HEK293 (cell line): Measurements from ENCODE around the gene UCP3.
A peak's percentile ranks its signal among the peaks of the same experiment; 100 is the strongest.

Experiments
- BCL11B ChIP-seq: fragments of 450-650 bp; formaldehyde crosslinking; IDR thresholded peaks from 2 replicates; pipeline ENCODE4 v1.5.1; 2016; ENCODE audit warnings: low read depth, missing biosample characterization, missing genetic modification characterization
- HOXD13 ChIP-seq: sonication (generic); formaldehyde crosslinking; IDR thresholded peaks from 2 replicates; pipeline ENCODE4 v1.8.0; 2022; ENCODE audit warnings: missing genetic modification reagents, borderline replicate concordance
- PRDM1 ChIP-seq: fragments of 450-650 bp; formaldehyde crosslinking; IDR thresholded peaks from 2 replicates; pipeline ENCODE4; 2016; ENCODE audit warnings: missing biosample characterization, missing genetic modification characterization
- SP2 ChIP-seq: fragments of 450-650 bp; formaldehyde crosslinking; IDR thresholded peaks from 2 replicates; pipeline ENCODE4 v1.5.1; 2016; ENCODE audit warnings: missing biosample characterization, missing genetic modification characterization
- TCF7L2 ChIP-seq: IDR thresholded peaks from 2 replicates; pipeline ENCODE4 v1.6.1; 2011; ENCODE audit warnings: low read depth, mild to moderate bottlenecking, inconsistent platforms, low read length, moderate library complexity, borderline replicate concordance
- YY1 ChIP-seq: fragments of 450-650 bp; formaldehyde crosslinking; IDR thresholded peaks from 2 replicates; pipeline ENCODE4 v1.5.1; 2018; ENCODE audit warnings: missing biosample characterization, missing genetic modification characterization
- ZBTB1 ChIP-seq: fragments of 450-650 bp; formaldehyde crosslinking; IDR thresholded peaks from 2 replicates; pipeline ENCODE4 v1.5.1; 2016; ENCODE audit warnings: missing biosample characterization, missing genetic modification characterization
- ZFP69B ChIP-seq: fragments of 450-650 bp; formaldehyde crosslinking; IDR thresholded peaks from 2 replicates; pipeline ENCODE4 v1.5.1; 2016; ENCODE audit warnings: missing biosample characterization, missing genetic modification characterization
- ZIC2 ChIP-seq: fragments of 450-650 bp; formaldehyde crosslinking; IDR thresholded peaks from 2 replicates; pipeline ENCODE4 v1.5.1; 2016; ENCODE audit warnings: missing biosample characterization, missing genetic modification characterization
- ZNF140 ChIP-seq: fragments of 450-650 bp; formaldehyde crosslinking; IDR thresholded peaks from 2 replicates; pipeline ENCODE4 v1.5.1; 2016; ENCODE audit warnings: missing biosample characterization, missing genetic modification characterization
- ZNF155 ChIP-seq: fragments of 450-650 bp; formaldehyde crosslinking; IDR thresholded peaks from 2 replicates; pipeline ENCODE4 v1.5.1; 2016; ENCODE audit warnings: missing biosample characterization, missing genetic modification characterization
- ZNF24 ChIP-seq: fragments of 450-650 bp; formaldehyde crosslinking; IDR thresholded peaks from 2 replicates; pipeline ENCODE4 v1.5.1; 2016; ENCODE audit warnings: missing biosample characterization, missing genetic modification characterization
- ZNF26 ChIP-seq: fragments of 450-650 bp; formaldehyde crosslinking; IDR thresholded peaks from 2 replicates; pipeline ENCODE4 v1.5.1; 2016; ENCODE audit warnings: missing biosample characterization, missing genetic modification characterization
- ZNF366 ChIP-seq: fragments of 450-650 bp; formaldehyde crosslinking; conservative IDR thresholded peaks from 2 replicates; pipeline ENCODE4 v1.5.1; 2016; ENCODE audit warnings: missing biosample characterization, missing genetic modification characterization
- ZNF558 ChIP-seq: fragments of 450-650 bp; formaldehyde crosslinking; IDR thresholded peaks from 2 replicates; pipeline ENCODE4 v1.5.1; 2016; ENCODE audit warnings: missing biosample characterization, missing genetic modification characterization
- ZNF658 ChIP-seq: fragments of 450-650 bp; formaldehyde crosslinking; IDR thresholded peaks from 2 replicates; pipeline ENCODE4; 2016; ENCODE audit warnings: missing biosample characterization, missing genetic modification characterization
- ZSCAN5A ChIP-seq: fragments of 450-650 bp; formaldehyde crosslinking; IDR thresholded peaks from 2 replicates; pipeline ENCODE4 v1.5.1; 2016; ENCODE audit warnings: missing biosample characterization, missing genetic modification characterization
- ZXDB ChIP-seq: fragments of 450-650 bp; formaldehyde crosslinking; IDR thresholded peaks from 2 replicates; pipeline ENCODE4 v1.5.1; 2016; ENCODE audit warnings: missing biosample characterization, missing genetic modification characterization
- TF ChIP-seq, protein P1 (sequence below): fragments of 450-650 bp; formaldehyde crosslinking; IDR thresholded peaks from 2 replicates; pipeline ENCODE4 v1.5.1; 2016; ENCODE audit warnings: missing biosample characterization, missing genetic modification characterization
- TF ChIP-seq, protein P2 (sequence below): fragments of 450-650 bp; formaldehyde crosslinking; optimal IDR thresholded peaks from 2 replicates; pipeline ENCODE3; 2016; ENCODE audit warnings: missing biosample characterization, mild to moderate bottlenecking, missing genetic modification characterization
- TF ChIP-seq, protein P3 (sequence below): fragments of 450-650 bp; formaldehyde crosslinking; IDR thresholded peaks from 2 replicates; pipeline ENCODE4 v1.5.1; 2016; ENCODE audit warnings: missing biosample characterization, missing genetic modification characterization
- TF ChIP-seq, protein P4 (sequence below): fragments of 450-650 bp; formaldehyde crosslinking; conservative IDR thresholded peaks from 2 replicates; pipeline ENCODE4 v1.5.1; 2016; ENCODE audit warnings: low read depth, missing biosample characterization, missing genetic modification characterization
- TF ChIP-seq, protein P5 (sequence below): fragments of 450-650 bp; formaldehyde crosslinking; IDR thresholded peaks from 2 replicates; pipeline ENCODE4 v1.5.1; 2017; ENCODE audit warnings: missing biosample characterization, missing genetic modification characterization
- TF ChIP-seq, protein P6 (sequence below): fragments of 450-650 bp; formaldehyde crosslinking; IDR thresholded peaks from 2 replicates; pipeline ENCODE4 v1.5.1; 2016; ENCODE audit warnings: missing biosample characterization, missing genetic modification characterization

UCP3 gene

DNA sequence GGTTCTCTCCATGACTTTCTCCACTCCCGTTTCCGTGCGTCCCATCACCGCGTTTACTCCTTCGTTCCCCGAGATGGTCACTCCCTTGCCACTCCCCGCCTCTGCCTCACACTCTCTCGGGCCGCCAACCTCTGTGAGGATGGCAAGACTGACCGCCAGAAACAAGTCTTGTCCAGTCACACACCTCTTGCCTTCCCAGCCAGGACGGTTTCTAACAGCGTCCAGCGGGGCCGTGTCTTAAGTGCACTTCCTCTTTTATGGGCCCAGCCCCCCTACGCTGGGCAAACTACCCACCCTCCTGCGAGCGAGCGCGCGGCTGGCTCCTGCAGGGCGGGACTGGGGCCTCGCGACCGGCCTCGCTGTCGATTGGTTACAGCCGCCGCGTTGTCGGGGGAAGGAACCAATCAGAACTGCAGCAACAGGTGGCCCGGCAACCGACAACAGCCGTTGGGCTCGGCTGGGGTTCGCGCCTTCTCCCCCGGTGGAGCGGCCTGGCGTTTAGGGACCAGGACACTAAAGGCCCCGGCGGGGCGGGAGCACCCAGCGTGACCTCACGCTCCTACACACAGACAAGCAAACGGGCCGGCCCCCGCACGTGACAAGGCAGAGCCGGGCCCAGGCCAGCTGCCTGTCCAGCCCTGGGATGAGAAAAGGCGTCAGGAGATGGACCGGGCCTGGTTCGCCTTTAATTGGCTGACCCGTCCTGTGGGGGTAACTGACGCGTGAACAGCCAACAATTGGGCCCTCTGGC, 25.7 kb downstream of the UCP3 start (continued):
- TF ChIP-seq ZSCAN5A (tag by site-specific recombination) (no peak), YY1 (tag by site-specific recombination) (no peak), TCF7L2 (no peak), ZNF558 (tag by site-specific recombination) (no peak), ZXDB (peak; percentile 92), SP2 (peak; percentile 92), ZNF140 (tag by site-specific recombination) (no peak), PRDM1 (tag by site-specific recombination) (peak; percentile 77), BCL11B (0 out of 2 replicates have a peak, but pooled peaks have one; percentile 18), ZNF658 (no peak), ZNF155 (tag by site-specific recombination) (no peak), HOXD13 (no peak), ZBTB1 (tag by site-specific recombination) (no peak), ZIC2 (tag by site-specific recombination) (peak; percentile 95), ZFP69B (tag by site-specific recombination) (peak; percentile 51), ZNF24 (tag by site-specific recombination) (peak; percentile 63; the same call in 1 of the 2 replicates), ZNF26 (tag by site-specific recombination) (no peak), ZNF366 (tag by site-specific recombination) (peak; percentile 87)
- TF ChIP-seq, protein P1, sequence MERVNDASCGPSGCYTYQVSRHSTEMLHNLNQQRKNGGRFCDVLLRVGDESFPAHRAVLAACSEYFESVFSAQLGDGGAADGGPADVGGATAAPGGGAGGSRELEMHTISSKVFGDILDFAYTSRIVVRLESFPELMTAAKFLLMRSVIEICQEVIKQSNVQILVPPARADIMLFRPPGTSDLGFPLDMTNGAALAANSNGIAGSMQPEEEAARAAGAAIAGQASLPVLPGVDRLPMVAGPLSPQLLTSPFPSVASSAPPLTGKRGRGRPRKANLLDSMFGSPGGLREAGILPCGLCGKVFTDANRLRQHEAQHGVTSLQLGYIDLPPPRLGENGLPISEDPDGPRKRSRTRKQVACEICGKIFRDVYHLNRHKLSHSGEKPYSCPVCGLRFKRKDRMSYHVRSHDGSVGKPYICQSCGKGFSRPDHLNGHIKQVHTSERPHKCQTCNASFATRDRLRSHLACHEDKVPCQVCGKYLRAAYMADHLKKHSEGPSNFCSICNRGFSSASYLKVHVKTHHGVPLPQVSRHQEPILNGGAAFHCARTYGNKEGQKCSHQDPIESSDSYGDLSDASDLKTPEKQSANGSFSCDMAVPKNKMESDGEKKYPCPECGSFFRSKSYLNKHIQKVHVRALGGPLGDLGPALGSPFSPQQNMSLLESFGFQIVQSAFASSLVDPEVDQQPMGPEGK (tag by site-specific recombination): peak; percentile 93
- TF ChIP-seq, protein P2, sequence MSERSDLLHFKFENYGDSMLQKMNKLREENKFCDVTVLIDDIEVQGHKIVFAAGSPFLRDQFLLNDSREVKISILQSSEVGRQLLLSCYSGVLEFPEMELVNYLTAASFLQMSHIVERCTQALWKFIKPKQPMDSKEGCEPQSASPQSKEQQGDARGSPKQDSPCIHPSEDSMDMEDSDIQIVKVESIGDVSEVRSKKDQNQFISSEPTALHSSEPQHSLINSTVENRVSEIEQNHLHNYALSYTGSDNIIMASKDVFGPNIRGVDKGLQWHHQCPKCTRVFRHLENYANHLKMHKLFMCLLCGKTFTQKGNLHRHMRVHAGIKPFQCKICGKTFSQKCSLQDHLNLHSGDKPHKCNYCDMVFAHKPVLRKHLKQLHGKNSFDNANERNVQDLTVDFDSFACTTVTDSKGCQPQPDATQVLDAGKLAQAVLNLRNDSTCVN (tag by site-specific recombination): peak; percentile 87
- TF ChIP-seq, protein P3, sequence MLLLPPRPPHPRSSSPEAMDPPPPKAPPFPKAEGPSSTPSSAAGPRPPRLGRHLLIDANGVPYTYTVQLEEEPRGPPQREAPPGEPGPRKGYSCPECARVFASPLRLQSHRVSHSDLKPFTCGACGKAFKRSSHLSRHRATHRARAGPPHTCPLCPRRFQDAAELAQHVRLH (tag by site-specific recombination): no peak
- TF ChIP-seq, protein P4, sequence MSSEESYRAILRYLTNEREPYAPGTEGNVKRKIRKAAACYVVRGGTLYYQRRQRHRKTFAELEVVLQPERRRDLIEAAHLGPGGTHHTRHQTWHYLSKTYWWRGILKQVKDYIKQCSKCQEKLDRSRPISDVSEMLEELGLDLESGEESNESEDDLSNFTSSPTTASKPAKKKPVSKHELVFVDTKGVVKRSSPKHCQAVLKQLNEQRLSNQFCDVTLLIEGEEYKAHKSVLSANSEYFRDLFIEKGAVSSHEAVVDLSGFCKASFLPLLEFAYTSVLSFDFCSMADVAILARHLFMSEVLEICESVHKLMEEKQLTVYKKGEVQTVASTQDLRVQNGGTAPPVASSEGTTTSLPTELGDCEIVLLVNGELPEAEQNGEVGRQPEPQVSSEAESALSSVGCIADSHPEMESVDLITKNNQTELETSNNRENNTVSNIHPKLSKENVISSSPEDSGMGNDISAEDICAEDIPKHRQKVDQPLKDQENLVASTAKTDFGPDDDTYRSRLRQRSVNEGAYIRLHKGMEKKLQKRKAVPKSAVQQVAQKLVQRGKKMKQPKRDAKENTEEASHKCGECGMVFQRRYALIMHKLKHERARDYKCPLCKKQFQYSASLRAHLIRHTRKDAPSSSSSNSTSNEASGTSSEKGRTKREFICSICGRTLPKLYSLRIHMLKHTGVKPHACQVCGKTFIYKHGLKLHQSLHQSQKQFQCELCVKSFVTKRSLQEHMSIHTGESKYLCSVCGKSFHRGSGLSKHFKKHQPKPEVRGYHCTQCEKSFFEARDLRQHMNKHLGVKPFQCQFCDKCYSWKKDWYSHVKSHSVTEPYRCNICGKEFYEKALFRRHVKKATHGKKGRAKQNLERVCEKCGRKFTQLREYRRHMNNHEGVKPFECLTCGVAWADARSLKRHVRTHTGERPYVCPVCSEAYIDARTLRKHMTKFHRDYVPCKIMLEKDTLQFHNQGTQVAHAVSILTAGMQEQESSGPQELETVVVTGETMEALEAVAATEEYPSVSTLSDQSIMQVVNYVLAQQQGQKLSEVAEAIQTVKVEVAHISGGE (tag by site-specific recombination): peak; percentile 84
- TF ChIP-seq, protein P5, sequence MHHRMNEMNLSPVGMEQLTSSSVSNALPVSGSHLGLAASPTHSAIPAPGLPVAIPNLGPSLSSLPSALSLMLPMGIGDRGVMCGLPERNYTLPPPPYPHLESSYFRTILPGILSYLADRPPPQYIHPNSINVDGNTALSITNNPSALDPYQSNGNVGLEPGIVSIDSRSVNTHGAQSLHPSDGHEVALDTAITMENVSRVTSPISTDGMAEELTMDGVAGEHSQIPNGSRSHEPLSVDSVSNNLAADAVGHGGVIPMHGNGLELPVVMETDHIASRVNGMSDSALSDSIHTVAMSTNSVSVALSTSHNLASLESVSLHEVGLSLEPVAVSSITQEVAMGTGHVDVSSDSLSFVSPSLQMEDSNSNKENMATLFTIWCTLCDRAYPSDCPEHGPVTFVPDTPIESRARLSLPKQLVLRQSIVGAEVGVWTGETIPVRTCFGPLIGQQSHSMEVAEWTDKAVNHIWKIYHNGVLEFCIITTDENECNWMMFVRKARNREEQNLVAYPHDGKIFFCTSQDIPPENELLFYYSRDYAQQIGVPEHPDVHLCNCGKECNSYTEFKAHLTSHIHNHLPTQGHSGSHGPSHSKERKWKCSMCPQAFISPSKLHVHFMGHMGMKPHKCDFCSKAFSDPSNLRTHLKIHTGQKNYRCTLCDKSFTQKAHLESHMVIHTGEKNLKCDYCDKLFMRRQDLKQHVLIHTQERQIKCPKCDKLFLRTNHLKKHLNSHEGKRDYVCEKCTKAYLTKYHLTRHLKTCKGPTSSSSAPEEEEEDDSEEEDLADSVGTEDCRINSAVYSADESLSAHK (tag by site-specific recombination): peak; percentile 80
- TF ChIP-seq, protein P6, sequence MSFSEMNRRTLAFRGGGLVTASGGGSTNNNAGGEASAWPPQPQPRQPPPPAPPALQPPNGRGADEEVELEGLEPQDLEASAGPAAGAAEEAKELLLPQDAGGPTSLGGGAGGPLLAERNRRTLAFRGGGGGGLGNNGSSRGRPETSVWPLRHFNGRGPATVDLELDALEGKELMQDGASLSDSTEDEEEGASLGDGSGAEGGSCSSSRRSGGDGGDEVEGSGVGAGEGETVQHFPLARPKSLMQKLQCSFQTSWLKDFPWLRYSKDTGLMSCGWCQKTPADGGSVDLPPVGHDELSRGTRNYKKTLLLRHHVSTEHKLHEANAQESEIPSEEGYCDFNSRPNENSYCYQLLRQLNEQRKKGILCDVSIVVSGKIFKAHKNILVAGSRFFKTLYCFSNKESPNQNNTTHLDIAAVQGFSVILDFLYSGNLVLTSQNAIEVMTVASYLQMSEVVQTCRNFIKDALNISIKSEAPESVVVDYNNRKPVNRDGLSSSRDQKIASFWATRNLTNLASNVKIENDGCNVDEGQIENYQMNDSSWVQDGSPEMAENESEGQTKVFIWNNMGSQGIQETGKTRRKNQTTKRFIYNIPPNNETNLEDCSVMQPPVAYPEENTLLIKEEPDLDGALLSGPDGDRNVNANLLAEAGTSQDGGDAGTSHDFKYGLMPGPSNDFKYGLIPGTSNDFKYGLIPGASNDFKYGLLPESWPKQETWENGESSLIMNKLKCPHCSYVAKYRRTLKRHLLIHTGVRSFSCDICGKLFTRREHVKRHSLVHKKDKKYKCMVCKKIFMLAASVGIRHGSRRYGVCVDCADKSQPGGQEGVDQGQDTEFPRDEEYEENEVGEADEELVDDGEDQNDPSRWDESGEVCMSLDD: peak; percentile 70
